Ovary (tissue), 9 donors: ENCODE results near the gene LSR. TPM values are rescaled to one million over a fixed set of nuclear protein-coding genes. Genes with fewer than 3 reads are reported as not detected.
A peak's percentile ranks its signal among the peaks of the same experiment; 100 is the strongest.

ENCODE experiments used
- DNase-seq, 5 donors: peaks; one replicate each; pipeline ENCODE4 v3.0.0-alpha.2; 2019 to 2020
- H3K27ac ChIP-seq, 2 donors: fragments of 200-600 bp; one replicate each; pipeline versions ENCODE4 v1.5.1 to v1.8.0; 2019 to 2022
- H3K27me3 ChIP-seq: fragments of 200-600 bp; one replicate; pipeline ENCODE4 v1.8.0; 2022
- H3K36me3 ChIP-seq: fragments of 200-600 bp; sonication (generic); one replicate; pipeline ENCODE4 v1.5.1; 2019
- H3K4me1 ChIP-seq: one replicate; pipeline ENCODE4 v1.8.1; 2013; ENCODE audit warnings: mild to moderate bottlenecking, moderate library complexity; ENCODE audit not compliant: insufficient read depth
- H3K4me3 ChIP-seq: fragments of 200-600 bp; sonication (generic); one replicate; pipeline ENCODE4 v1.5.1; 2017
- H3K9me3 ChIP-seq, 2 donors: fragments of 200-600 bp in 1 of 2; sonication (generic) in 1 of 2; one replicate each; pipeline versions ENCODE4 v1.5.1 to v1.8.1; 2013 to 2019; ENCODE audit warnings: mild to moderate bottlenecking in 1 of 2, moderate library complexity in 1 of 2
- CTCF ChIP-seq, 3 donors: fragments of 450-650 bp in 2 of 3; fragments of 200-600 bp in 1 of 3; IDR thresholded peaks; one replicate each; pipeline versions ENCODE4 v1.5.1 to v1.8.0; 2016 to 2022; ENCODE audit warnings: antibody characterized with exemption in 3 of 3, mild to moderate bottlenecking in 1 of 3
- EP300 ChIP-seq: sonication (generic); formaldehyde crosslinking; IDR thresholded peaks from one replicate; pipeline ENCODE4 v1.6.1; 2017; ENCODE audit warnings: antibody characterized with exemption
- POLR2A ChIP-seq: fragments of 450-650 bp; IDR thresholded peaks from one replicate; pipeline ENCODE4 v1.6.1; 2017; ENCODE audit warnings: antibody characterized with exemption, mild to moderate bottlenecking, moderate library complexity
- WGBS, 3 donors: extraction: QIAGEN DNeasy Blood & Tissue Kit in 1 of 3; methylation state at CpG; one replicate each; pipeline versions ENCODE4 v1.1.5 to v1.1.7; 2013 to 2017; 5-methylcytosine and 5-hydroxymethylcytosine counted together
- intact Hi-C, 4 donors: fragments of 100-400 bp; cut with DNase I; formaldehyde crosslinking; loops; one replicate each; pipeline versions ENCODE4 v1.11.0 to v1.15.1; 2022 to 2023
- polyA plus RNA-seq, 2 donors: library from polyadenylated mRNA; stranded (reverse); fragments of 200-250 nt in 1 of 2; fragments of 350-450 nt in 1 of 2; fragmentation: Illumina TruSeq in 1 of 2; extraction: RNeasy Lipid Tissue Mini Kit (QIAGEN cat#74804) in 1 of 2; gene quantifications; one replicate each; pipeline ENCODE4 v1.2.3, GENCODE V29; 2013 to 2014
- total RNA-seq, 7 donors: library from RNA; depleted of rRNA in 2 of 7; stranded (reverse); fragments of >200 nt in 2 of 7; fragmentation: NEBNext Ultra II Directional in 3 of 7; extraction: Animal tissue kit (Norgen Biotek cat#: 25700) in 3 of 7; gene quantifications; one replicate each; pipeline versions ENCODE4 v1.1.0 to v1.2.4, GENCODE V29; 2016 to 2023
- donor health status: DM: no; HTN: no; CAD: no; lungs with moderate emphysema.
- donor health status: DM: no; HTN: no; CAD: no.
- donor health status: Bipolar disorder and iron deficiency.
- donor health status: DM: yes; HTN: yes; CAD: no.
- donor health status: DM: no; HTN: no; CAD: no.
- donor health status: DM: yes; HTN: yes; CAD: no.

LSR gene
- total and polyA plus RNA-seq, 9 donors: 3.3 to 69.8 (median 12.9) TPM

- Histone ChIP-seq H3K4me3 (no peak overlapping the region), H3K36me3 (no peaks in the 10 kb centered on the region), H3K27ac (no peak overlapping the region), H3K27me3 (no peaks in the 10 kb centered on the region), H3K4me1 (no peaks in the 10 kb centered on the region), H3K9me3 (no peaks in the 10 kb centered on the region)
- TF ChIP-seq POLR2A: no peak
- no peak for TF ChIP-seq EP300
- no peak for TF ChIP-seq CTCF (IDR thresholded peaks at IDR 0.05)
- DNase-seq: peak in 1 of 5 donors; percentile 24
- 86 to 90% (median 86%) methylated on average over 17 of the region's 17 CpGs for WGBS, 3 donors
- intact Hi-C loops: no loop called here
Measured at GRCh38 chr19:35254341-35255297, 5.8 kb downstream of the LSR start.

- H3K4me1 ChIP-seq: no peaks in the 10 kb centered on the region
- DNase-seq: no peak
- WGBS, 3 donors: 31 to 46% (median 39%) methylated on average over 2 of the region's 2 CpGs
- H3K27me3 ChIP-seq: no peaks in the 10 kb centered on the region
- no peaks in the 10 kb centered on the region for H3K36me3 ChIP-seq
- no peak overlapping the region for H3K4me3 ChIP-seq
- TF ChIP-seq EP300 (no peak), CTCF (IDR thresholded peaks at IDR 0.05) (no peak), POLR2A (no peak)
- no peak overlapping the region for H3K27ac ChIP-seq
- no peaks in the 10 kb centered on the region for H3K9me3 ChIP-seq
- intact Hi-C loops: no loop called here
Measured at GRCh38 chr19:35256566-35256965, 7.8 kb downstream of the LSR start.

GRCh38 chr19:35257113-35257461, 8.3 kb downstream of the LSR start:
- WGBS, 3 donors: 47 to 63% (median 52%) methylated on average over 9 of the region's 9 CpGs
- intact Hi-C loops: no loop called here
- TF ChIP-seq CTCF (IDR thresholded peaks at IDR 0.05) (no peak), EP300 (no peak), POLR2A (no peak)
- Histone ChIP-seq H3K27ac (no peak overlapping the region), H3K4me3 (no peak overlapping the region), H3K36me3 (no peaks in the 10 kb centered on the region), H3K9me3 (no peaks in the 10 kb centered on the region), H3K27me3 (no peaks in the 10 kb centered on the region), H3K4me1 (peaks cover 1% of the 10 kb centered on the region)
- DNase-seq: peak in 1 of 5 donors; percentile 33

GRCh38 chr19:35260694-35261304, 12.0 kb downstream of the LSR start:
- Histone ChIP-seq H3K4me3 (no peak overlapping the region), H3K36me3 (no peaks in the 10 kb centered on the region), H3K9me3 (no peaks in the 10 kb centered on the region), H3K27ac (no peak overlapping the region), H3K27me3 (no peaks in the 10 kb centered on the region), H3K4me1 (peaks cover 7% of the 10 kb centered on the region)
- TF ChIP-seq EP300 (no peak), CTCF (IDR thresholded peaks at IDR 0.05) (no peak), POLR2A (no peak)
- WGBS, 3 donors: 61 to 77% (median 75%) methylated on average over 10 of the region's 10 CpGs
- DNase-seq: peak in 1 of 5 donors; percentile 33
- intact Hi-C loops: loop anchor here in 2 of 4 donors (10.0 kb wide), 2 partner anchors 244 to 354 kb away; partner anchors contain the start of gene HAUS5 (in 1 of the 2)
